Natural killer cell (primary cell): Measurements from ENCODE around the gene DNAJC22. TPM values are rescaled to one million over a fixed set of nuclear protein-coding genes. Genes with fewer than 3 reads are reported as not detected.
A peak's percentile ranks its signal among the peaks of the same experiment; 100 is the strongest.

Experiments used
- ATAC-seq, 3 donors: fragments of 150-1000 bp in 2 of 3; fragments of 200-7000 bp in 1 of 3; cut with Tn5 transposase; 1 replicate in 1 of 3; 2 replicates in 2 of 3; pipeline ENCODE4 v1.10.0; 2021; ENCODE audit warnings: mild to moderate bottlenecking in 2 of 3, moderate library complexity in 2 of 3
- DNase-seq, 2 donors: peaks; one replicate each; pipeline versions ENCODE4 v3.0.0 to v3.0.0-alpha.2; 2013 to 2021; ENCODE audit warnings: mixed read lengths in 1 of 2
- H3K27ac ChIP-seq: one replicate; pipeline ENCODE4 v1.5.1; 2013; ENCODE audit warnings: mild to moderate bottlenecking, low read length
- H3K27me3 ChIP-seq: one replicate; pipeline ENCODE4 v1.6.1; 2013; ENCODE audit warnings: low read length; ENCODE audit not compliant: control insufficient read depth, insufficient read depth
- H3K36me3 ChIP-seq: one replicate; pipeline ENCODE4 v1.6.1; 2013; ENCODE audit warnings: low read length; ENCODE audit not compliant: control insufficient read depth, insufficient read depth
- H3K4me1 ChIP-seq: one replicate; pipeline ENCODE4 v1.6.1; 2013; ENCODE audit warnings: low read length; ENCODE audit not compliant: control insufficient read depth, insufficient read depth
- H3K4me3 ChIP-seq: one replicate; pipeline ENCODE4 v1.5.1; 2013; ENCODE audit warnings: low read length
- H3K9me3 ChIP-seq: one replicate; pipeline ENCODE4 v1.6.1; 2013; ENCODE audit warnings: low read length; ENCODE audit not compliant: control insufficient read depth, insufficient read depth
- H3K27ac Mint-ChIP-seq, 2 donors: one replicate each; pipeline ENCODE4 v1.8.0; 2022; ENCODE audit warnings: mild to moderate bottlenecking in 2 of 2, mixed read lengths in 2 of 2, moderate library complexity in 1 of 2
- H3K27me3 Mint-ChIP-seq, 2 donors: one replicate each; pipeline ENCODE4 v1.8.0; 2022; ENCODE audit warnings: low read depth in 2 of 2, mixed read lengths in 2 of 2
- H3K36me3 Mint-ChIP-seq: one replicate; pipeline ENCODE4 v1.8.0; 2022; ENCODE audit warnings: mixed read lengths
- H3K4me1 Mint-ChIP-seq, 2 donors: one replicate each; pipeline ENCODE4 v1.8.0; 2022; ENCODE audit warnings: mixed read lengths in 2 of 2
- H3K4me3 Mint-ChIP-seq: one replicate; pipeline ENCODE4 v1.8.0; 2022; ENCODE audit warnings: mild to moderate bottlenecking, moderate library complexity, mixed read lengths
- H3K9me3 Mint-ChIP-seq, 2 donors: one replicate each; pipeline ENCODE4 v1.8.0; 2022; ENCODE audit warnings: mixed read lengths in 2 of 2
- WGBS: methylation state at CpG from one replicate; pipeline ENCODE4 v1.1.7; 2013; ENCODE audit warnings: missing lambda C conversion rate; ENCODE audit not compliant: insufficient coverage; 5-methylcytosine and 5-hydroxymethylcytosine counted together
- intact Hi-C: fragments of 100-400 bp; cut with micrococcal nuclease; formaldehyde crosslinking; loops from one replicate; pipeline ENCODE4 v1.14.2; 2022
- total RNA-seq, 4 donors: library from RNA; stranded (reverse); fragments of 120-200 nt in 1 of 4; gene quantifications; one replicate each; pipeline versions ENCODE4 v1.2.3 to v1.2.4, GENCODE V29; 2013 to 2022
- TF ChIP-seq, protein P1 (sequence below): fragments of 200-600 bp; IDR thresholded peaks from one replicate; pipeline ENCODE4 v1.8.0; 2022; ENCODE audit warnings: antibody characterized with exemption

Gene DNAJC22
- total RNA-seq, 3 donors from 2014 or later (not counting 1 experiment from before 2014, with no cell fraction given): not detected

- Mint-ChIP-seq H3K4me1 (peaks cover 22 to 36% of the 10 kb centered on the region in 2 donors), H3K27me3 (peaks cover 43 to 66% of the 10 kb centered on the region in 2 donors), H3K27ac (no peak overlapping the region), H3K36me3 (no peaks in the 10 kb centered on the region), H3K4me3 (peak overlapping the region; percentile 63), H3K9me3 (no peaks in the 10 kb centered on the region)
- peaks cover 50% of the 10 kb centered on the region for H3K27me3 ChIP-seq
- DNase-seq: no peak
- intact Hi-C loops: no loop called here
- WGBS: 53% methylated on average over 13 of the region's 14 CpGs
- no peak overlapping the region for H3K27ac ChIP-seq
- H3K9me3 ChIP-seq: no peaks in the 10 kb centered on the region
- TF ChIP-seq, protein P1, sequence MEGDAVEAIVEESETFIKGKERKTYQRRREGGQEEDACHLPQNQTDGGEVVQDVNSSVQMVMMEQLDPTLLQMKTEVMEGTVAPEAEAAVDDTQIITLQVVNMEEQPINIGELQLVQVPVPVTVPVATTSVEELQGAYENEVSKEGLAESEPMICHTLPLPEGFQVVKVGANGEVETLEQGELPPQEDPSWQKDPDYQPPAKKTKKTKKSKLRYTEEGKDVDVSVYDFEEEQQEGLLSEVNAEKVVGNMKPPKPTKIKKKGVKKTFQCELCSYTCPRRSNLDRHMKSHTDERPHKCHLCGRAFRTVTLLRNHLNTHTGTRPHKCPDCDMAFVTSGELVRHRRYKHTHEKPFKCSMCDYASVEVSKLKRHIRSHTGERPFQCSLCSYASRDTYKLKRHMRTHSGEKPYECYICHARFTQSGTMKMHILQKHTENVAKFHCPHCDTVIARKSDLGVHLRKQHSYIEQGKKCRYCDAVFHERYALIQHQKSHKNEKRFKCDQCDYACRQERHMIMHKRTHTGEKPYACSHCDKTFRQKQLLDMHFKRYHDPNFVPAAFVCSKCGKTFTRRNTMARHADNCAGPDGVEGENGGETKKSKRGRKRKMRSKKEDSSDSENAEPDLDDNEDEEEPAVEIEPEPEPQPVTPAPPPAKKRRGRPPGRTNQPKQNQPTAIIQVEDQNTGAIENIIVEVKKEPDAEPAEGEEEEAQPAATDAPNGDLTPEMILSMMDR: no peak
- ATAC-seq: no peak
- H3K36me3 ChIP-seq: no peaks in the 10 kb centered on the region
- H3K4me1 ChIP-seq: peaks cover 58% of the 10 kb centered on the region
- no peak overlapping the region for H3K4me3 ChIP-seq
Observed at GRCh38 chr12:49340971-49341776, 5.5 kb upstream of the DNAJC22 start.

- intact Hi-C loops: loop anchor here (1.0 kb wide), 1 partner anchor 53 kb away; no protein-coding TSS in a partner anchor
- H3K36me3 Mint-ChIP-seq: no peaks in the 10 kb centered on the region
- ATAC-seq (no peak), DNase-seq (no peak)
- H3K27me3 Mint-ChIP-seq: peaks cover 46 to 69% of the 10 kb centered on the region in 2 donors
- Histone ChIP-seq H3K36me3 (no peaks in the 10 kb centered on the region), H3K4me1 (peaks cover 60% of the 10 kb centered on the region), H3K27ac (no peak overlapping the region), H3K9me3 (no peaks in the 10 kb centered on the region), H3K27me3 (peaks cover 52% of the 10 kb centered on the region), H3K4me3 (no peak overlapping the region)
- WGBS: 26% methylated on average over 21 of the region's 21 CpGs
- peak overlapping the region; percentile 21 for H3K4me3 Mint-ChIP-seq
- TF ChIP-seq, protein P1: no peak
- H3K4me1 Mint-ChIP-seq: peaks cover 22 to 39% of the 10 kb centered on the region in 2 donors
- no peak overlapping the region for H3K27ac Mint-ChIP-seq
- no peaks in the 10 kb centered on the region for H3K9me3 Mint-ChIP-seq
Observed at GRCh38 chr12:49341777-49342065, 5.0 kb upstream of the DNAJC22 start.

DNA sequence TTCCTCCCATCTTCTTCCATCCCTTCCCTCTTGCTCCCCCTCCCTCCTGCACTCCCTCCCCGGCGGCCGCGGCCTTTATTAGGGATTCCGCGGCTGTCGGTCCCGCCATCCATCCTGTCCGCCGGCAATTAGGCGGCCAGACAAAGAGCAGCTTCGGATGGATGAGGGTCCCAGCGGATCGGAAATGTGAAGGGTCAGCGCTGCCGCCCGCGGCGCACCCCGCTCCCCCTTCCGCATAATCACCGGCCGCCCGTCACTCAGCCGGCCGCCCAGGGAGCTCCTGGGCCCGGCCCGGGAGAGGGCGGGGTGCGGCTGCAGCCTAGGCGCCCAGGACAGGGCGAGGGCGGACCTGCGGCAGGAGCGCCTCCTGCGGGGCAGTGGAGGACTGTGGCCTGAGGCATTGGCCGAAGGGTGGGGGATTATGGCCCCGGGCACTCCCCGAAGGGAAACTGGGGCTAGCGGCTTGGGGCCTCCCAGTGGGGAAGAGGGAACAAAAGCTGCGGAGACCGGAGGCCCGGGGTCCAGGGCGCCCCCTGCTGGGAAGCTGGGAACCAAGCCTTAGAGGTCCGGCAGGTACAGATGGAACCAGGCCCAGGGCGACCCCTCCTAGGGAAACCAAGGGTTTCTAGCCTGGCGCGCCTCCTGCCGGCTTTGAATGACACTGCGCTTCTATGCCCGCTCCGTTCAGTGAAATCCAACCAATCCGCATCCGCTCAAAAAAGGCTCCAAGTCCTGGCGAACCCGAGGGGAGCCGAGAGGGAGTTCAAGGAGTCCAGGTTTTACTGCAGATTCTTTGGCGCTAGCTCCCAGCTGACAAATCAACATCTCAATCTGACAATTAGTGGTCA lies 4.4 kb upstream of the DNAJC22 start:
- Histone ChIP-seq H3K27ac (no peak overlapping the region), H3K4me3 (peak overlapping the region; percentile 12), H3K27me3 (peaks cover 53% of the 10 kb centered on the region), H3K9me3 (no peaks in the 10 kb centered on the region), H3K4me1 (peaks cover 60% of the 10 kb centered on the region), H3K36me3 (no peaks in the 10 kb centered on the region)
- intact Hi-C loops: loop anchor here (1.0 kb wide), 1 partner anchor 54 kb away; no protein-coding TSS in a partner anchor
- peak; percentile 62 to 85 for DNase-seq
- peaks cover 46 to 69% of the 10 kb centered on the region in 2 donors for H3K27me3 Mint-ChIP-seq
- H3K36me3 Mint-ChIP-seq: no peaks in the 10 kb centered on the region
- H3K4me3 Mint-ChIP-seq: peak overlapping the region; percentile 74
- H3K9me3 Mint-ChIP-seq: no peaks in the 10 kb centered on the region
- TF ChIP-seq, protein P1: peak; percentile 92
- ATAC-seq: peak; percentile 73 to 79 (median 78)
- peaks cover 22 to 39% of the 10 kb centered on the region in 2 donors for H3K4me1 Mint-ChIP-seq
- H3K27ac Mint-ChIP-seq: peak overlapping the region in 1 of 2 donors; percentile 22
- 2% methylated on average over 58 of the region's 58 CpGs for WGBS
